Measurements from ENCODE around the gene ADD2.

ADD2 gene

GRCh38 chr2:70779491-70779890 lies 11.5 kb upstream of the ADD2 start:
- no peak overlapping the region for H3K4me3 ChIP-seq (ENCODE audit: low read length)
- H3K36me3 ChIP-seq (ENCODE audit: insufficient read depth, low read length): no peaks in the 10 kb centered on the region
- H3K9ac ChIP-seq (ENCODE audit: low read depth, low read length): no peak overlapping the region
- no peaks in the 10 kb centered on the region; the same call in 1 of the 2 replicates for H3K27me3 ChIP-seq (ENCODE audit: insufficient read depth, low read length)
- peaks cover 3% of the 10 kb centered on the region; the same call in 1 of the 2 replicates for H3K4me1 ChIP-seq (ENCODE audit: insufficient read depth, low read length)
- no peak overlapping the region for H3K27ac ChIP-seq (ENCODE audit: low read depth, low read length)
- 95% methylated on average over 2 of the region's 3 CpGs for WGBS
- H3K9me3 ChIP-seq (ENCODE audit: insufficient read depth, low read depth, low read length): no peaks in the 10 kb centered on the region

GRCh38 chr2:70778676-70779075 lies 10.7 kb upstream of the ADD2 start:
- Histone ChIP-seq H3K27me3 (ENCODE audit: insufficient read depth, low read length) (no peaks in the 10 kb centered on the region; the same call in 1 of the 2 replicates), H3K4me3 (ENCODE audit: low read length) (no peak overlapping the region), H3K36me3 (ENCODE audit: insufficient read depth, low read length) (no peaks in the 10 kb centered on the region), H3K27ac (ENCODE audit: low read depth, low read length) (no peak overlapping the region), H3K9me3 (ENCODE audit: insufficient read depth, low read depth, low read length) (no peaks in the 10 kb centered on the region), H3K9ac (ENCODE audit: low read depth, low read length) (no peak overlapping the region), H3K4me1 (ENCODE audit: insufficient read depth, low read length) (peaks cover 3% of the 10 kb centered on the region; the same call in 1 of the 2 replicates)
- WGBS: no CpG with 5 or more reads among the region's 1 CpG

- Histone ChIP-seq H3K4me1 (ENCODE audit: insufficient read depth, low read length) (peaks cover 3% of the 10 kb centered on the region; the same call in 1 of the 2 replicates), H3K36me3 (ENCODE audit: insufficient read depth, low read length) (no peaks in the 10 kb centered on the region), H3K9me3 (ENCODE audit: insufficient read depth, low read depth, low read length) (no peaks in the 10 kb centered on the region), H3K27me3 (ENCODE audit: insufficient read depth, low read length) (no peaks in the 10 kb centered on the region; the same call in 1 of the 2 replicates), H3K9ac (ENCODE audit: low read depth, low read length) (no peak overlapping the region), H3K4me3 (ENCODE audit: low read length) (no peak overlapping the region), H3K27ac (ENCODE audit: low read depth, low read length) (no peak overlapping the region)
- WGBS: 95% methylated on average over 2 of the region's 2 CpGs
These were observed 9.4 kb upstream of the ADD2 start for GRCh38 chr2:70777450-70777849.

DNA sequence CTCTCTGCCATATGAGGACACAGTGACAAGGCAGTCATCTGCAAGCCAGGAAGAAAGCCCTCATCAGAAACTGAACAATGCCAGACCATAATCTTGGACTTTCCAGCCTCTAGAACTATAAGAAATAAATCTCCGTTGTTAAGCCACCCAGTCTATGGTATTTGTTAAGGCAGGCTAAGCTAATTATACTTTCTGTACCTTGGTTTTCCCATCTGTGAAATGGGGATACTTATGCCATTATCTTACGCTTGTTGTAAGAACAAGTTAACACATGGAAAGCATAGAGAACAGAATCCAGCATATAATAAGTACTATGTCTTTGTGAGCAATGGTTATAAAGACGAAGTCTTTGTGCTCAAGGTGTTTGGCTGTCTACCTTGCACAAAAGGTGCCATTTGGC lies 8.3 kb upstream of the ADD2 start:
- Histone ChIP-seq H3K4me3 (ENCODE audit: low read length) (no peak overlapping the region), H3K27me3 (ENCODE audit: insufficient read depth, low read length) (no peaks in the 10 kb centered on the region; the same call in 1 of the 2 replicates), H3K27ac (ENCODE audit: low read depth, low read length) (no peak overlapping the region), H3K9ac (ENCODE audit: low read depth, low read length) (no peak overlapping the region), H3K4me1 (ENCODE audit: insufficient read depth, low read length) (peaks cover 3% of the 10 kb centered on the region; the same call in 1 of the 2 replicates), H3K9me3 (ENCODE audit: insufficient read depth, low read depth, low read length) (no peaks in the 10 kb centered on the region), H3K36me3 (ENCODE audit: insufficient read depth, low read length) (no peaks in the 10 kb centered on the region)
- WGBS: 94% methylated on average over 2 of the region's 3 CpGs

DNA sequence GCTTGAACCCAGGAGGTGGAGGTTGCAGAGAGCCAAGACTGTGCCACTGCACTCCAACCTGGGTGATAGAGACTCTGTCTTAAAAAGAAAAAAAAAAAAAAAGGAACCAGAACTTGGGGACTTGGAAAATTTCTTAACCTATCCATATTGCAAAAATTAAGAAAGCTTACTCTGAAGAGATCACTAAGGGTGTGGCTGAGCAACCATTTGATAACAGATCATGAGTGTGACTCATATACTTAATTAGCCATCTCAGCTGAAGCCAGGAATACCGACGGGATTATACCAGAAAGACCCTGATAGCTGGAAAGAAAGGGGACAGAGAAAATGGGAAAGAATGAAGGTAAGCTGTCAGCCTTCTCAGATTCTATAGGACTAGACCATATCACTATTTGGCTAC lies 7.1 kb upstream of the ADD2 start:
- Histone ChIP-seq H3K4me3 (ENCODE audit: low read length) (no peak overlapping the region), H3K36me3 (ENCODE audit: insufficient read depth, low read length) (no peaks in the 10 kb centered on the region), H3K27me3 (ENCODE audit: insufficient read depth, low read length) (no peaks in the 10 kb centered on the region; the same call in 1 of the 2 replicates), H3K9ac (ENCODE audit: low read depth, low read length) (no peak overlapping the region), H3K9me3 (ENCODE audit: insufficient read depth, low read depth, low read length) (no peaks in the 10 kb centered on the region), H3K4me1 (ENCODE audit: insufficient read depth, low read length) (peaks cover 3% of the 10 kb centered on the region; the same call in 1 of the 2 replicates), H3K27ac (ENCODE audit: low read depth, low read length) (no peak overlapping the region)
- 40% methylated on average over 2 of the region's 2 CpGs for WGBS

- no peaks in the 10 kb centered on the region for H3K9me3 ChIP-seq (ENCODE audit: insufficient read depth, low read depth, low read length)
- peaks cover 13% of the 10 kb centered on the region for H3K4me1 ChIP-seq (ENCODE audit: insufficient read depth, low read length)
- no peak overlapping the region for H3K4me3 ChIP-seq (ENCODE audit: low read length)
- no peaks in the 10 kb centered on the region; the same call in 1 of the 2 replicates for H3K27me3 ChIP-seq (ENCODE audit: insufficient read depth, low read length)
- no peak overlapping the region for H3K27ac ChIP-seq (ENCODE audit: low read depth, low read length)
- no peak overlapping the region for H3K9ac ChIP-seq (ENCODE audit: low read depth, low read length)
- H3K36me3 ChIP-seq (ENCODE audit: insufficient read depth, low read length): no peaks in the 10 kb centered on the region
- 90% methylated on average over 2 of the region's 2 CpGs for WGBS
These were observed 4.6 kb upstream of the ADD2 start for GRCh38 chr2:70772486-70773155.

GRCh38 chr2:70771446-70771845 lies 3.4 kb upstream of the ADD2 start:
- Histone ChIP-seq H3K9me3 (ENCODE audit: insufficient read depth, low read depth, low read length) (no peaks in the 10 kb centered on the region), H3K27ac (ENCODE audit: low read depth, low read length) (no peak overlapping the region), H3K4me1 (ENCODE audit: insufficient read depth, low read length) (peaks cover 13% of the 10 kb centered on the region), H3K9ac (ENCODE audit: low read depth, low read length) (no peak overlapping the region), H3K27me3 (ENCODE audit: insufficient read depth, low read length) (no peaks in the 10 kb centered on the region; the same call in 1 of the 2 replicates), H3K36me3 (ENCODE audit: insufficient read depth, low read length) (no peaks in the 10 kb centered on the region), H3K4me3 (ENCODE audit: low read length) (no peak overlapping the region)
- 100% methylated on average over 2 of the region's 2 CpGs for WGBS

DNA sequence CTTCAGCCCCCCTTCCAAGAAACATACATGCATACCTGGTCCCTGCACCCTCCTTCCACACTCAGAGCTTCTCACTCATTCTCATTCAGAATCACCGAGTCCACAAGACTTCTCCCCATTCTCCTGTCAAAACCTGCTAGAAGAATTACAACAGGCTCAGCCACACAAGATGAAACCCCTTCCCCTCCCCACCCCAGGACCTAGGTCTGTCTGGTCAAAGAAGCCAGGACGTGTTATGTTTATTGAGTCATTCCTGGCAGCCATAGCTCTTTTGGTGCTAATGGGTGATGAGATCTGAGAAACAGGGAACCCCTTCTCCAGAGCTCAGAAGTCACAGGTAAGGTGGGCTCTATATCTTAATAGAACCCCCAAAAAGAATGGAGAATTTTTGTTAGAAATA lies 1.4 kb upstream of the ADD2 start:
- no peaks in the 10 kb centered on the region for H3K9me3 ChIP-seq (ENCODE audit: insufficient read depth, low read depth, low read length)
- H3K27me3 ChIP-seq (ENCODE audit: insufficient read depth, low read length): no peaks in the 10 kb centered on the region; the same call in 1 of the 2 replicates
- no peak overlapping the region for H3K27ac ChIP-seq (ENCODE audit: low read depth, low read length)
- H3K4me1 ChIP-seq (ENCODE audit: insufficient read depth, low read length): peaks cover 29% of the 10 kb centered on the region
- 56% methylated on average over 2 of the region's 2 CpGs for WGBS
- H3K4me3 ChIP-seq (ENCODE audit: low read length): no peak overlapping the region
- no peak overlapping the region for H3K9ac ChIP-seq (ENCODE audit: low read depth, low read length)
- no peaks in the 10 kb centered on the region for H3K36me3 ChIP-seq (ENCODE audit: insufficient read depth, low read length)

- H3K27me3 ChIP-seq (ENCODE audit: insufficient read depth, low read length): no peaks in the 10 kb centered on the region; the same call in 1 of the 2 replicates
- peak overlapping the region; percentile 38 for H3K4me3 ChIP-seq (ENCODE audit: low read length)
- 34% methylated on average over 6 of the region's 7 CpGs for WGBS
- peak overlapping the region; percentile 32; the same call in 1 of the 2 replicates for H3K27ac ChIP-seq (ENCODE audit: low read depth, low read length)
- no peak overlapping the region; the same call in 1 of the 2 replicates for H3K9ac ChIP-seq (ENCODE audit: low read depth, low read length)
- H3K36me3 ChIP-seq (ENCODE audit: insufficient read depth, low read length): no peaks in the 10 kb centered on the region
- peaks cover 33% of the 10 kb centered on the region for H3K4me1 ChIP-seq (ENCODE audit: insufficient read depth, low read length)
- H3K9me3 ChIP-seq (ENCODE audit: insufficient read depth, low read depth, low read length): no peaks in the 10 kb centered on the region
These were observed 638 bp upstream of the ADD2 start for GRCh38 chr2:70768590-70769085.

DNA sequence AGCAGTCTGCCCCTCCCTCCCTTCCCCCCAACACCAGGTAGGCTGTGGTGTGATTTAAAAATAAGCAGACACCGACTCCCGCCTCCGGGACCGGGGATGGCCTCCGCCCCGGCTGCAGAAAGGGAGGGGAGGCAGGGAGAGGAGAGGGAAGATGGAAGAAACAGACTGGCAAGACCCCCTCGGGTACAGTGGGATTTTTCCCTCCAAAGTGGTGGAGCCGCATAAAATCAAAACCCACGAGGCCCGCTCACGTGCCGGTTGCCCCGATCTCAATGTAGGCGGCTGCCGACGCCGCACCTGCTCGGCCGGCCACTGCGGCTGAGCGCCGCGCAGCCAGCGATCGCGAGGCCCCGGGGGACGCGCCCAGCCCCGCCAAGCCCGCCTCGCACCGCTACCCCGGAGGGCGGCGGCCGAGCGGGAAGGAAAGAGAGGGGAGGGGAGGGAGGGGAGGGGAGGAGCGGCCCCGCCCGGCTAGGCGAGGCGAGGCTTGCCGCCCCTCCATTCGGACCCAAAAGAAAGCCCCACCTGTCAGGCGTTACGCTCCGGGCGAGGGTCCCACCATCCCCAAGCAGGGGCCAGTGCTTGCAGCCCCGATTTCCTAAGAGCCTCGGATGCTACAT lies 811 bp downstream of the ADD2 start:
- Histone ChIP-seq H3K9ac (ENCODE audit: low read depth, low read length) (peak overlapping the region; percentile 95), H3K27me3 (ENCODE audit: insufficient read depth, low read length) (no peaks in the 10 kb centered on the region; the same call in 1 of the 2 replicates), H3K9me3 (ENCODE audit: insufficient read depth, low read depth, low read length) (no peaks in the 10 kb centered on the region), H3K36me3 (ENCODE audit: insufficient read depth, low read length) (no peaks in the 10 kb centered on the region), H3K4me3 (ENCODE audit: low read length) (peak overlapping the region; percentile 80), H3K4me1 (ENCODE audit: insufficient read depth, low read length) (peaks cover 33% of the 10 kb centered on the region), H3K27ac (ENCODE audit: low read depth, low read length) (peak overlapping the region; percentile 94)
- WGBS: under 1% methylated on average over 51 of the region's 51 CpGs

- H3K4me3 ChIP-seq (ENCODE audit: low read length): peak overlapping the region; percentile 80
- peaks cover 33% of the 10 kb centered on the region for H3K4me1 ChIP-seq (ENCODE audit: insufficient read depth, low read length)
- H3K27ac ChIP-seq (ENCODE audit: low read depth, low read length): peak overlapping the region; percentile 94
- peak overlapping the region; percentile 95 for H3K9ac ChIP-seq (ENCODE audit: low read depth, low read length)
- no peaks in the 10 kb centered on the region for H3K36me3 ChIP-seq (ENCODE audit: insufficient read depth, low read length)
- H3K27me3 ChIP-seq (ENCODE audit: insufficient read depth, low read length): no peaks in the 10 kb centered on the region; the same call in 1 of the 2 replicates
- no peaks in the 10 kb centered on the region for H3K9me3 ChIP-seq (ENCODE audit: insufficient read depth, low read depth, low read length)
- WGBS: 2% methylated on average over 6 of the region's 7 CpGs
These were observed 1.5 kb downstream of the ADD2 start for GRCh38 chr2:70766357-70767078.

Measured in HUES64 (cell line).